Hypothalamus (tissue), 51 donors: ENCODE data around the gene FBXO41.

Source experiments
- DNase-seq, 51 donors: peaks; one replicate each; lab custom pipeline; 2025; lab: John Stamatoyannopoulos, UW

The FBXO41 gene

DNA sequence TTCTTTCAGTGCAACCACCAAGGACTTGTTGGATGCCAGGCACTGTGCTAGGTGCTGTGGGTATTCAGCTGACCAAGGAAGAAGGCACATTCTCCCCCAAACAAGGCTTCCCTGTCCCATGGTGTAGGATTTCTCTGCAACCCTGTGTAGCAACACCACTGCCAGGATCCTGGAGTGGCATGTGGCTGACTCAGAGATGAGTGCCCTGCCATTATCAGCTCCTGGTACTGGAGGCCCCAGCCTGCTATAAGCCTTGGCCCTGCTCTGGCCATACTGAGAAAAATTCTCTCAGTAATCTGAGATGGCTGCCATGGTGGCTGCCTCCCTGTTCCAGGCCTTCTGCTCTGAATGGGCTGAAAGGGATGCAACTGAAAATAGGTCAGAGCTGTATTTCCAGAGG is 66.0 kb downstream of the FBXO41 start:
- DNase-seq: no peak

GRCh38 chr2:73217826-73218225 is 66.5 kb downstream of the FBXO41 start:
- no peak for DNase-seq

- DNase-seq: no peak
Measured at GRCh38 chr2:73217160-73217559, 67.1 kb downstream of the FBXO41 start.

GRCh38 chr2:73215254-73215653 is 69.0 kb downstream of the FBXO41 start:
- DNase-seq: no peak

DNA sequence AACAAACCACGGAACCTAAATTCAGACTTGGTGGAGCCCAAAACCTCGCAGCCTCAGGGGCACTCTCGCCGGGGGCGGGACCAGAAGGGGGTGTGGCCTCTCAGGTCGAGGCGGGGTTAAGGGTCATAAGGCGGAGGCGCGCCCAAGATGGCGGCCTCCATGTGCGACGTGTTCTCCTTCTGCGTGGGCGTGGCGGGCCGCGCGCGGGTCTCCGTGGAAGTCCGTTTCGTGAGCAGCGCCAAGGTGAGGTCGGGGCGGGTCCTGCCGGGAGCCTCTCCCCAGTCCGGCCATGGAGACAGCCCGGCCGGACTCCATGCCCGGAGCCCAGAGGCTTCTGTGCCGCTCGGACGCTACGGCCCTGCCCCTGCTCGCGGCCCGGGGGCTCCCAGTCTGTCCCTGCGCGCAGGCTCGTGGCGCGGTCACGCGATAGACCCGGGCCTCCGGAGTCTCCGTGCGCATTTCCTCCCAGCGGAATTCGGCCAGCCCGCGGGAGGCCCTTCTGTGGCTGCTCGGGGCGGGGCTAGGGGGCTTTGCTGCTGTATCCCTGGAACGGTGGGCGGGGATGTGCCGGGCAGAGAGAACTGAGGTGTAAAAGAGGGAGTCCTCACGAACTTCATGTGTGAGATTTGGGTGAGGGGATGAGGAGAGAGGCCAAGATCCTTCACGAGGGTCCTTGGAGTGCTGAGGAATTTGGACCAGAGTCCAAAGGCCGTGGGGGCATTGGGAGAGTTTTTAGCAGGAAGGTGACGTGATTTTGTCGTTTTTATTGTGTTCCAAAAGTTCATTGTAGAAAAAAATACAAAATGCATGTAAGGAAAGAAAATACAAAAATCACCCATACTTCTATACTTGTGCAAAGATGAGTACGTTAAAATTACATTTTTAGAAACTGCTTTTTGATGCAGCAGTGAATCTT is 69.9 kb downstream of the FBXO41 start, which contains the start of gene SMYD5:
SMYD5 (plus strand) TSS at position 126 of the 916 bp plus-strand sequence; CDS start at position 148, 22 bp downstream.
- peak in 50 of 51 donors; percentile 23 to 87 (median 69) for DNase-seq

DNA sequence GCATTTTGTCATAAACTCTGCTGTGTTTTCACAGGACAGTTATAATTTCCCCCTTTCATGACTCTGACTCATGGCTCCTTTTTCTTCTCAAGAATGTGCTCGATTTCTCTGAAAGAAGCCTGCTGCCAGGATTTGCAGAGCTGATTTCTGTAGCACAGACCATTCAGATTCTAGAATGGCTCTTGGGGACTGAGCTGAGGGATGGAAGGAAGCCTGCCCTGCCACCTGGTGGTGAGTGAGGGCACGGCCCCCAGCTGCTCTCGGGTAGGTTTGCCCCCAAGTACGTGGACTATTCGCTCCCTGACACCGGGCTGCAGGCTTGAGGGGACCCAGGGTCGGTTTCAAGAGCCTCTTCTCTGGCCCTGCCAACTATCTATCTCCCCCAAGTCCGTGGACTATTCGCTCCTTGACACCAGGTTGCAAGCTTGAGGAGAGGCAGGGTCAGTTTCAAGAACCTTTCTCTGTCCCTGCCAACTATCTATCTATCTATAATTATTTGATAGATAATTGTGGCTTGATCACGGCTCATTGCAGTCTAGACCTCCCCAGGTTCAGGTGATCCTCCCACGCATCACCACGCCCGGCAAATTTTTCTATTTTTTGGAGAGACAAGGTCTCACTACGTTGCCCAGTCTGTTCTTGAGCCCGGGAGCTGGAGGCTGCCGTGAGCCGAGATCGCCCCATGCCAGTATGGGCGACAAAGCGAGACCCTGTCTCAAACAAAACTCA is 71.7 kb downstream of the FBXO41 start:
- peak in 43 of 51 donors; percentile 2 to 68 (median 40) for DNase-seq

GRCh38 chr2:73212098-73212447 is 72.2 kb downstream of the FBXO41 start:
- no peak for DNase-seq

DNA sequence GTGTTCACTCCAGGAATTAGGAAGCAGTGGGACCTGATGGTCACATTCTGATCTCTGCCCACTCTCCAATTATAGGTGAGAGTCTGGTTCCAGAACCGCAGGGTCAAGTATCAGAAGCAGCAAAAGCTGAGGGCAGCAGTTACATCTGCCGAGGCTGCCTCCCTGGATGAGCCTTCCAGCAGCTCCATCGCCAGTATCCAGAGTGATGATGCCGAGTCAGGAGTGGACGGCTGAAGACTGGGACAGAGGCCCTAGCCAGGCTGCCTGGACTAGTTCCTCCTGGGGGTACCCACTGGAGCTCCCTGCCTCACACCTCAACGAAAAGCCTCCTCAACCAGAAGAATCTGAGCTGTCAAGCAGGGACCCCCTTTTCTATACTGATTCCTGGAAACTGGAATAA is 73.6 kb downstream of the FBXO41 start:
- no peak for DNase-seq

DNA sequence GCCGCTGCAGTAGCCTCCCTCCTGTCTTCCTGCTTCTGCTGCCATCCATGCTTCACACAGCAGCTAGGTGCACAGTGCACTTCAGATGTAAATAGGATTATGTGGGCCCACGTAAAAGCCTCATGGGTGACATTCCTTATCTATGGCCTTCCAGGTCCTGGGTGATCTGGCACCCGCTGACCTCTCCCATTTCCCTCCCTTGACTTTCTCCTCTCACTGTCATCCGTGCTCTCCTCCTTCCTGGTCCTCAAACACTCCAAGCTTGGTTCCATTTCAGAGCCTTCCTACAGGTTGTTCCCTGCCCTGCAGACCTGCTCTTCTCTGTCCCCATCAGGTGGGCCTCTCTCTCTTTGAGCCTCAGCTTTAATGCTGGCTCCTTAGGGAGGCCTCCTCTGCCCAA is 74.3 kb downstream of the FBXO41 start:
- DNase-seq: no peak

GRCh38 chr2:73208258-73208657 is 76.0 kb downstream of the FBXO41 start:
- DNase-seq: no peak

DNA sequence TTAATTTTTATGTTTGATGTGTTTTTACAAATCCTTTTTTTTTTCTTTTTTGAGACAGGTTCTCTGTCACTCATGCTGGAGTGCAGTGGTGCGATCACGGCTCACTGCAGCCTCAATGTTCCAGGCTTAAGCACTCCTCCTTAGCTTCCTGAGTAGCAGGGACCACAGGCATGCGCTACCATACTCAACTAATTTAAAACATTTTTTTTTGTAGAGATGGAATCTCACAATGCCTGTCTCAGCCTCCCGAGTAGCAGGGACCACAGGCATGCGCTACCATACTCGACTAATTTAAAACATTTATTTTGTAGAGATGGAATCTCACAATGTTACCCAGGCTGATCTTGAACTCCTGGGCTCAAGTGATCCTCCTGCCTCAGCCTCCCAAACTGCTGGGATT is 78.7 kb downstream of the FBXO41 start:
- no peak for DNase-seq
